HG03457 (cell line): ENCODE measurements around the gene CLN3.
"Not testable (repeated sequence)": the region's sequence is repeated elsewhere in the genome, so short reads cannot be mapped to it uniquely, and the experiment has no call there.

ENCODE experiments used
- ATAC-seq: cut with Tn5 transposase; IDR thresholded peaks from one replicate; pipeline ENCODE4 v1.9.1; 2021; ENCODE audit warnings: moderate number of reproducible peaks; ENCODE audit not compliant: unreplicated experiment

Gene CLN3

DNA sequence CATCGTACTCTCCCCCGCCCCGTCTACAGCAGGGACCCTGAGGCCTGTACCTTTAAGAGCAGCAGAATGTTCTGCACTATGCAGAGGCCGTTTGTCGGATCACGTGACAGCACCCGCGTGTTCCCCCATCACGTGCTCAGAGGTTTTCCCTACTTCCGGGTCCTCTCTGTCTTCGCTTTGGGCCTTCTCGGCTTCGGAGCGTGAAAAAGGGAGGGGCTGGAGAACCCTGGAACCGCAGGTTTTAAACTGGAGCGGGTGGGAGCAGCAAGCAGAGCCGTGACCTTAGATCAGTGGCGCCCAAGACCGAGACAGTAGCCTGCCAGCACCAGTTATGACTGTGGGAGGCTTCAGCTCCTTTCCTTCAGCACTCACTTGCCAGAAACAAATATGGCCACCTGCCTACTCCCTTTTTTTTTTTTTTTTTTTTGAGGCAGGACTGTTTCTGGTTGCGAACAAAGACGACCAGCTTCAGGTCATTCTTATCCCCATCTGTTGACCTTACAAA, at the start of gene CLN3:
Gene CLN3, minus strand, starts transcription at position 105 of the 505 bp plus-strand sequence. CDS start 315 bp downstream, outside the sequence.
- ATAC-seq: peak; percentile 60

DNA sequence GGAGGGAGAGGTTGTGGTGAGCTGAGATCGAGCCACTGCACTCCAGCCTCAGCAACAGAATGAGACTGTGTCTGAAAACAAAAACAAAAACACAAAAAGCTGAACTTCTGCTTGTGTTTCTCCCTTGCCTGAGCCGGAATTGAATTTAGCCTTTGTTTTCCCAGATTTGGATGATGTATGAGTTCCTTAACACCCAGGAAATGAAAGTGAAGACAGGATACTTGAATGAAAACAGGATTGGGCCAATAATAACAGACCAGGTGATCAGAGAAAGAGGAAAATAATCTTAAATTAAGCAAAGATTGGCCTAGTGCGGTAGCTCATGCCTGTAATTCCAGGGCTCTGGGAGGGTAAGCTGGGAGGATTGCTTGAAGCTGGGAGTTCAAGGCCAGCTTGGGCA, 48.5 kb upstream of the CLN3 start:
- ATAC-seq: no peak

GRCh38 chr16:28538733-28539596, 47.1 kb upstream of the CLN3 start, which contains the start of gene NUPR1:
NUPR1 (minus strand) TSS chr16:28538974; CDS start chr16:28538907, 67 bp downstream.
- ATAC-seq: no peak

DNA sequence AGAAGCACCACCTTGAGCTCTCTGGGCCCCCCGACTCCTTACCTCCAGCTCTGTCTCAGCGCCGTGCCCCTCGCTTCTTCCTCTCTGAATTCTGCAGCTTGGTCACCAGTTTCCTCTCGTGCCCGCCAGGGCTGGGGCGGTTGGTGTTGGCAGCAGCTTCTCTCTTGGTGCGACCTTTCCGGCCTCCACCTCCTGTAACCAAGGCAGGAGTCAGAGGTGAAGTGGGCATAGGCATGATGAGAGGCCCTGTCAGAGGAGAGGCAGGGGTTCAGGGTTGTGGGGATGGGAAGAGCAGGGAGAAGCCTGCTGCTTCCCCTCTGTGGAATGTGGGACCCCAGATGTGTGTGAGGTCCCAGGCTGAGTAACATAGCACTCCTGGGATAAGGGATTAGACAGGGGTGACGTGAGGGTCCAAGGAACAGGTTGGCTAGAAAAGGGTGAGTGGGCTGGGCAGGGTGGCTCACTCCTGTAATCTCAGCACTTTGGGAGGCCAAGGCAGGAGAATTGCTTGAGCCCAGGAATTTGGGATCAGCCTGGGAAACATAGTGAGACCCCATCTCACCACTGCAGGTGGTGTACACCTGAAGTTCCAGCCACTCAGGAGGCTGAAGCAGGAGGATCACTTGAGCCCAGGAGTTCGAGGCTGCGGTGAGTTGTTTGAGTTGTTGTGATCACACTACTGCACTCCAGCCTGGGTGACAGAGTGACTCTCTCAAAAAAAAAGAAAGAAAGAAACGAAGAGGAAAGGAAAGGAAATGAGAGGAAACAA, 46.3 kb upstream of the CLN3 start:
- no peak for ATAC-seq

DNA sequence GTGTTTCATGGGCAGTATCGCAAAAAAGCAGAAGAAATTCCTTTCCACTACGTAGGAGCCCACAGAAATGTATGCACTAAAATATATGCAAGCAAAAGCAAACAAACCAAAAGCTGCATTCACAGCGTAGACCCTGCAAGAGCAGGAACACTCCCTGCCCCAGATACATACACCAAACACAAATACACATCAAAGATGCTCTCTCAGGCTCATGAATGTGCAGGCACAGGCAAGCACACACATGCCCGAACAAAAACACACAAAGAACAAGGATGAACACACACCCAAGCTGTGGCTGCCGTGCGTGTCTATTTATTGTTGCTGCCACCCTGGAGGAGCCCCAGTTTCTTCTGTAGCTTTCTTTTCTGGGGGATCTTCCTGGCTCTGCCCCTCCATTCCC, 45.2 kb upstream of the CLN3 start:
- ATAC-seq: no peak

DNA sequence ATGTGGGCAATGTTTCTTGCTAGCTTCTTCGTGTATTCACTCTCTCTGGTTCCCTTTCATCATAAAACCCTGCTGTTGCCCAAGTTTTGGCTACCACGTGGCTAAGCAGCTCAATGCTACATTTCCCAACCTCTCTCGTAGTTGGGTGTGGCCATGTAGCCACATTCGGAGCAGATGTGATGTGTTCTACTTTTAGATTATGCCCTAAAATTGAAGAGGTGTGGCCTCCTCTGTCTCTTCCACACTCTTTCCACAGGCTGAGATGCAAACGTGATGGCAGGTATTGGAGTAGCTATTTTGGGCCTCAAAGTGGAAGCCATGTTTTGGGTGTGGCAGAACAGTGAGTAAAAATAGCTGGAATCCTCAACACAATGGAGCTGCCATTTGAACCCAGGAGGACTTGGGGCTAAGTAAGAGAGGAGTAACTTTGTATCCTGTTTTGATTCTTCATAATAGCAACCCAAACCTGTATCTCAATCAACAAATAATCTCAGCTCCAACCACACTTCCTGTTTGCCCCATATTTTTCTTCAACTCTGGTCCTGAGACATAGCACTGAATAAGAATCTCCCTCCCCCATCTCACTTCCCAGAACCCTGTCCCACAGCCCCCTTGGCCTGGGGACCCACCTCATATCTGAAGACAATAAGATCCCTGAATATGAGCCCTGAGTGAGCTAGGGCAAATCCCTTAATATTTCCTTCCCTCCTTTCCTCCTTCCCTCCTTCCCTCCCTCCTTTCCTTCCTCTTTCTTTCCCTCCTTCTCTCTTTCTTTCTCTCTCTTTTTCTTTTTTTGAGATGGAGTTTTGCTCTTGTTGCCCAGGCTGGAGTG, 42.9 kb upstream of the CLN3 start:
- no peak for ATAC-seq

DNA sequence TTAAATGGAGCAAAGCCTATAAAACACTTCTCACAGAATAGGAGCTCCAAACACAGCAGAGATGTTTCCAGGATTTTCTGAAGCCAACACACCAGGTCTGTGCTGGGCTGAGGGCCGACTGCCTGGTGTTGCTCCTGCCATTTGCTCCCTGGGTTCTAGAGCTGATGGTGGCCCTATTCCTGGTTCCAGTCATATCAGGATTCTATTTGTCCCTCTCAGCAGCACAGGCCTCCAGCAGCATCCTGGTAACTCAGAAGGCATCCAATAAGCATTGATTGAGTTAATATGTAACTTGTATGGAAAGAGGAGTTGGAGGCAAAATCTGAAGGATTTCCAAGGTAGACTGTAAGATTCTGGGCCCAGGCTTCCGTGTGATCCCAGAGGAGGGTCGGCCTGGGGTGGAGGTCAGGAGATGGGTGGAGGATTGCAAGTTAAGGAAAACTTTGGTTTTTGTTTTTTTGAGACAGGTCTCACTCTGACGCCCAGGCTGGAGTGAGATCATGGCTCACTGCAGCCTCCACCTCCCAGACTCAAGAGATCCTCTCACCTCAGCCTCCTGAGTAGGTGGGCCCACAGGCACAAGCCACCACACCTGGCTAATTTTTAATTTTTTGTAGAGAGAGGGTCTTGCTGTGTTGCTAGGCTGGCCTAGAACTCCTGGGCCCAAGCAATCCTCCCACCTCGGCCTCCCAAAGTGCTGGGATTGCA, 41.2 kb upstream of the CLN3 start:
- no peak for ATAC-seq

DNA sequence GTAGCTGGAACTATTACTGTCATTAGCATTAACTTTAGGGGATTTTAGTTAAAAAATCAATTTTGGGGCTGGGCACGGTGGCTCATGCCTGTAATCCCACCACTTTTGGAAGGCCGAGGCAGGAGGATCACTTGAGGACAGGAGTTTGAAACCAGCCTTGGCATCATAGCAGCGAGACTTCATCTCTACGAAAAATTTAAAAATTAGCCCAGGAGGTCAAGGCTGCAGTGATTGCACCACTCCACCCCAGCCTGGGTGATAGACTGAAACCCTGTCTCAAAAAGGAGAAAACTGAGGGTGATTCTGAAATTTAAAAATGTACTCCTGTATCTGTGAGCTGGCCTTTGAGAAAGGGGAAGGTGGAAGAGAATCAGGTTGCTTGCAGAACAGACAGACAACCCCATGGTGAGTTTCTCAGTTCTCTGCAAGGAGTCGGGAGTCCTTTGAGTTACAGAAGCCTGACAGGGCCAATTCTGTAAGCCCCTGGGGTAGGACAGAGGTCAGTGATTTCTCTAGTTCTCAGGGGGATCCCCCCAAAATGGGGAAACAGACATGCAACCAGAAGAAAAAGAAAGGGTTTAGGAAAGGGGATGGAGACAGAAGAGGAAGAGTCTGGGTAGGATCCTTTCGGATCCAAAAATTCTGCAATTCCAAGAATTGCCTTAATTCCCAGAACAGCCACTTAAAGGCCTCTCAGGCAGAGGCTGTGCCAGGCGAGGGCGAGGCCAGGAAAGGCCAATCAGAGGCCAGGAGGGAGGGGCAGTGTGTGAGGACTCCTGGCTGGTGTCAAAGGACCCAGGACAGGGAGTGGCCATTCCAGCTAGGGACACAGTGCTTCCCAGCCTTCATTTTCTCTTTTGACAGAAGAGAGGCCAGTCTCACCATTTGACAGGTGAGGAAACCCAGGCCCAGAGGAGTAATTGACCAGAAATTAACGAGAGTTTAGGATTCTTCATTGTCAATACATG, 40.2 kb upstream of the CLN3 start:
- no peak for ATAC-seq

- ATAC-seq: no peak
These were observed 37.2 kb upstream of the CLN3 start for GRCh38 chr16:28529124-28529523.

- no peak for ATAC-seq
These were observed 36.6 kb upstream of the CLN3 start for GRCh38 chr16:28528463-28528867.

- ATAC-seq: no peak
These were observed 36.1 kb upstream of the CLN3 start for GRCh38 chr16:28527985-28528384.

GRCh38 chr16:28527100-28527785, 35.4 kb upstream of the CLN3 start:
- not testable (repeated sequence) for ATAC-seq

DNA sequence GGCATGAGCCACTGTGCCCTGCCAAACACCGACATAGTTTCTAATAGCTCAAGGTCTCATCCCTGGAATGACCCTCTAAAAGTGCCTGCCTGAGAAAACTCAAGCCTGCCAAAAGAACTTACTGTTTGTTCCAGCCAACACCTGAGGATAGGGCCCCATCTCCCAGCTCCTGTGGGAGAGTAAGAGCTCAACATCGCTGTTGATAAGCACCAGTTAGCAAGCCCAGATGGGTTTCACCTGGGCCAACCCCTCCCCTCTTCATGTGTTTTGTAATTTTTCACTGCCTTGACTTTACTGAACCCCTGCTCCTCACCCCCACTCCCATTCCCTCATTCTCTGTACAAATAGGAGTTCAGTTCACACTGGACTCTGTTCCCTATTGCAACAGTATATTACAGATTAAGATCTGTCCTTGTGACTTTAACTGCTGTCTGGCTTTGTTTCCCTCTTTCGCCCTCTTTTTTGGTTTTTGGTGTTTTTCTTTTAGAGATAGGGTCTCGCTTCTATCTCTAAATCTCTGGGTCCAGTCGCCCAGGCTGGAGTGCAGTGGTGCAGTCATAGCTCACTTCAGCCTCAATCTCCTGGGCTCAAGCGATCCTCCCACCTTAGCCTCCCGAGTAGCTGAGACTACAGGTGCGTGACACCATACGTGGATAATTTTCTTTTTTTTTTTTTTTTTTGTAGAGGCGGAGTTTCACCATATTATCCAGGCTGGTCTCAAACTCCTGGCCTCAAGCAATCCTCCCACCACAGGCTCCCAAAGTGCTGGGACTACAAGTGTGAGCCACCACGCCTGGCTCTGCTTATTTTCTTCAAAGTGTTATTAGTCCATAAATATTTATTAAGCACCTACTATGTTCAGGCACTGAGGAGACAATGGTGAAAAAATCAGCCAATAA, 34.6 kb upstream of the CLN3 start:
- ATAC-seq: no peak

DNA sequence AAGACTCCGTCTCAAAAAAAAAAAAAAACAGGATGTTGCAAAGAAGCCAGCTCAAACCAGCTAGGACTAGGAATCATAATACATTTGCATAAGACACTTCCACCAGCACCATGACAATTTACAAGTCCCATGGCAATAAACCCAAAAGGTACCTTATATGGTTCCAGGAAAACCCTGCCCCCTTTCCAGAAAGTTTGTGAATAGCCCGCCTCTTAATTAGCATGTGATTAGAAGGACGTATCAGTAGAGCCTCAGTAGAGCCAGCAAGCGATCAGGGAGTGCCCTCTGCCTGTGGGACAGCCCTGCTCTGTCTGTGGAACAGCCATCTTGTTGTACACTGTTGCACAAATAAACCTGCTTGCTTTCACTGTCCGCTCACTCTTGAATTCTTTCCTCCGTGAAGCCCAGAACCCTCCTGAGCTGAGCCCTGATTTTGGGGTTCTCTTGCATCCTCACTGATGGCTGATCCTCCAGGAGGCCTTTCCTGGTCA, 32.9 kb upstream of the CLN3 start:
- ATAC-seq: no peak

- ATAC-seq: no peak
These were observed 30.9 kb upstream of the CLN3 start for GRCh38 chr16:28522792-28523191.

DNA sequence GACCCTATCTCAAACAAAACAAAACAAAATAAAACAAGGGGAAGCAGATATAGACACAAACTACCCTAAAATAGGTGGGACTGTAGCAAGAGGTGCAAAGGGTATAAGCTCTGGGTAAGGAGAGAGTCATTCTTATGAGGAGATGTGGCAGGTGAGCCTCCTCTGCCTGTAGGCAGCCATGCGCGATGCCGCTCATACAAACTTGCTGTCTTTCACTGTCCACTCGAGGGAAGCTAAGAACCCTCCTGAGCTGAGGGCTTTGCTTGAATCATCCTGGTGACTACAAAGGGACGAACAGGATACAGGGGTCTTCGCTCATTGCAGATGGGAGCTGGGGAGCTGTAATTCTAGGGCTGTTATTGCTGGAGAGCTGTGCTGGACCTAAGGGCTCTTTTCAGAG, 29.6 kb upstream of the CLN3 start:
- ATAC-seq: no peak

GRCh38 chr16:28520672-28521071, 28.8 kb upstream of the CLN3 start:
- no peak for ATAC-seq
